GM18868 (cell line): Measurements from ENCODE around the gene PTPRG.

Source experiments
- ATAC-seq: cut with Tn5 transposase; IDR thresholded peaks from one replicate; pipeline ENCODE4 v1.9.1; 2021; ENCODE audit warnings: mild to moderate bottlenecking, moderate library complexity; ENCODE audit not compliant: unreplicated experiment

PTPRG gene

GRCh38 chr3:61877359-61878138 is 316.2 kb downstream of the PTPRG start:
- no peak for ATAC-seq

GRCh38 chr3:61882253-61882652 is 320.9 kb downstream of the PTPRG start:
- ATAC-seq = no peak

DNA sequence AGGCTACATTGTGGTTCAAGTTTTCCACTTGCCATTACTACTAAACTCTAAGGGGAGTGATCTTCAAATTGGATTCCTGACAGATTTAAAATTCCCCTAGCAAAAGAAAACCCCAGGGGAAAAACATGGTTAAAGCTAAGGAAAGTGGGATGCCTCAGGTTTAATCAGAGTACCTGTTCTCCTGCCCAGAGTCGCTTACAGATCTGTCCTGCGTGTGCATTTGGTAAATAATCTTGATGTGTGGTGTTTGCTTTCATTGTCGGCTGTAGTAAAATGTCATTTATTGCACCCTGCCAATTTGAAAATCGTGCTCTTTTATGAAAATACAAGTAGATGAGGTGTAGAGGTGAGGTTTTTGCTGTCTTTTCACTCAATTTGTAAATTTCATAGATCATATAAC is 323.4 kb downstream of the PTPRG start:
- ATAC-seq = no peak

DNA sequence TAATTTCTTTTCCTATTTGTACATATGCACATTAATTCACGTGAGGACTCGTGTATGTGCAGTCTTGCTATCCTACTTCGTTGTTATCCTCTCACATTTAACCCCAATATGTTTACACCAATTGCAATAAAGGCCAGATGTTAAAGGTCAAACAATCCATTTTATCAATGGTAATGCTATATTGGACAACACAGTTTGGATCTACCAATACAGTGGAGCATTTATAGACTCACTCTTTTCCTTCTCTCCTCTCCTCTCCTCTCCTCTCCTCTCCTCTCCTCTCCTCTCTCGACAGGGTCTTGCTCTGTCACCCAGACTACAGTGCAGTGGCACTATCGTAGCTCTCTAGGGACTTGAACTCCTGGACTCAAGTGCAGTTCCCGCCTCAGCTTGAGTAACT is 324.0 kb downstream of the PTPRG start:
- no peak for ATAC-seq

- ATAC-seq = no peak
Observed at GRCh38 chr3:61887206-61887605, 325.8 kb downstream of the PTPRG start.

DNA sequence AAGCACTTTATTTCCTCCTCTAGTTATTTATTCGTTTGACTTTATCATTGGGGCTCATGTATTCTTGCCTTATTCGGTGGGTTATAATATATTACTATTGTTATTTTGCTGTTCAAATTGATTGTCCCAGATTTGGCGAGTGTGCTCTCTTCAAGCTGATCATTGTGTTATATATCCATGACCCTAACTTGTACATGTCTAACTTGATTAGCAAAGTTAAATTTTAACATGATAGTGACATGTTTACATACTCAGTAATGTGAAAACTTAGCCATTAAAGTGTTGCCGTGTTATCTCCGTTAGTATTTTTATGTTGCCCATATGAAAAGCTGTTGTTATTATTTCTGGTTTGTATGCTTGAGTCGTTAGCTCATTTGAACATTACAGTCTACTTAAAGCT is 327.9 kb downstream of the PTPRG start:
- no peak for ATAC-seq

DNA sequence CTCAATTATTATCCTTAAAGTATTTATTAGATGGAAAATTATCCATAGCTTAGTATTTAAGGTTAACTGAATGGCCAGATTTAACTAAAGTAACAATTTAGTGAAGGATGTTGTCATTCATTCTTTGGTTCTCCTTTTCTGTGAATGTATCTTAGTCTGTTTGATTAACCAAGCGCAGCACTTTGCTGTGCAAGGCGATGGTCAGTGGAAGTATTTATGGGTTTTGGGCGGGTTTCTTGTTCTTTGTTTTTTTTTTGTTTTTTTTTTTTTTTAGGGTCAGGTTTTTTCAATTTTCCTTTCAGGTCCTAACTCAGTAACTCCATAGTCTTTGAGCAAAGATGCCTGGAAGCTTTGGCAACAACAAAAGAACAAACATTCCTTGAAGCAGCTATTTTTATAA is 328.8 kb downstream of the PTPRG start:
- ATAC-seq = no peak

GRCh38 chr3:61890586-61890985 is 329.2 kb downstream of the PTPRG start:
- no peak for ATAC-seq

- no peak for ATAC-seq
Observed at GRCh38 chr3:61892891-61893290, 331.5 kb downstream of the PTPRG start.

- no peak for ATAC-seq
Observed at GRCh38 chr3:61893840-61894566, 332.6 kb downstream of the PTPRG start.

DNA sequence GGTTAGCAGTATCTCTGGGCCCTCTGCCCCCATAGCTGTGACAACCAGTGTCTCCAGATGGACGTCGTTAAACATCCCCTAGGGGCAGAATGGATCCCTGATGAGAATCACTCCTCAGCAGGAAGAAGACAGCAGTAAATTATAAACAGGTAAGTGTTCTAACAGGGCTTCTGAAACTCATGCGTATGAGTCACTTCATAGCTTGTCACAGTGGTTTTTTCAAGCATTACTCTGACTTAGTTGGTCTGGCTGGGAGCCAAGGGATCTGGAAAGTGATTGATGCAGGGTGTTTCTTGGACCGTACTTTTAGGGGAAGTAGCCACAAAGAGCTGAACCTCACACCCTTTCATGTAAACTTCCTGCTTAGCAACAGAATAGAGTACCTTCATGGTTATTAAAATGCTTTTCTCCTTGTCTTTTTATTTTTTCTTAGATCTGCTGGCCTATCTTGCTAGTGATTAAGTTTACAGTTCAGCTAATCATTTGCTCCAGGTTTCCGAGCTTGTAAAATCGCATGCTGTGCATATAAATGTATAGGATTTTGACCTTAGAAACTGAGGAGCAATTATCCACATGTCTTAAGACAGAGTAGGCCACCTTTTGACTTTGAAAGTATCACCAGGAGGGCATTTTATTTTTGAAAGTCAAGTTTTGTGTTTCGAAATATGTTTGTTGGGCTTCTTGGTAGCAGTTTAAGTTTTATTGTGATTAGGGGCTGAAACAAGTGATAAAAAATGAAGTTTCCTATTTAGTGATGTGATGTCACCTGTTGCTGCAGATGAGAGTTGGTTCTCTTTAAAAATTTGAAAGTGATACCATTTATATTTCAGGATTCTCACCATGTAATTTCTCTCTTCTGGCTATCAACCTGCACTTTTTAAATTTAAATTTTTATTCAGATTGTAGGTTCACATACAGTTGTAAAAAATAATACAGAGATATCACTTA is 333.9 kb downstream of the PTPRG start:
- peak; percentile 97 for ATAC-seq

DNA sequence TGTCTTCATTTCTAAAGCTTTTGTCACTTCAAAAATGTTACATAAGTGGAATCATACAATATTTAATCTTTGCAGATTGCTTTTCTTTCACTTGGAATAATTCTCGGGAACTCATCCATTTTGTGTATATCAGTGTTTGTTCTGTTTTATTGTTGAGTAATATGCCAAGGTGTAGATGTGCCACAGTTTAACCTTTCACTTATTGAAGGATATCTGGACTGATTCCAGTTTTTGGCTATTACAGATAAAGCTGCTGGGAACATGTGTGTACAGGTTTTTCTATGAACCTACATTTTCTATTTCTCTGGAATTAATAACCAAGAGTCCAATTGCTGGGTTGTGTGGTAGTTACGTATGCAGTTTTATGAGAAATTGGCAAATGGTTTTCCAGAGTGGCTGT is 334.9 kb downstream of the PTPRG start:
- no peak for ATAC-seq

GRCh38 chr3:61897848-61898247 is 336.5 kb downstream of the PTPRG start:
- ATAC-seq = no peak

DNA sequence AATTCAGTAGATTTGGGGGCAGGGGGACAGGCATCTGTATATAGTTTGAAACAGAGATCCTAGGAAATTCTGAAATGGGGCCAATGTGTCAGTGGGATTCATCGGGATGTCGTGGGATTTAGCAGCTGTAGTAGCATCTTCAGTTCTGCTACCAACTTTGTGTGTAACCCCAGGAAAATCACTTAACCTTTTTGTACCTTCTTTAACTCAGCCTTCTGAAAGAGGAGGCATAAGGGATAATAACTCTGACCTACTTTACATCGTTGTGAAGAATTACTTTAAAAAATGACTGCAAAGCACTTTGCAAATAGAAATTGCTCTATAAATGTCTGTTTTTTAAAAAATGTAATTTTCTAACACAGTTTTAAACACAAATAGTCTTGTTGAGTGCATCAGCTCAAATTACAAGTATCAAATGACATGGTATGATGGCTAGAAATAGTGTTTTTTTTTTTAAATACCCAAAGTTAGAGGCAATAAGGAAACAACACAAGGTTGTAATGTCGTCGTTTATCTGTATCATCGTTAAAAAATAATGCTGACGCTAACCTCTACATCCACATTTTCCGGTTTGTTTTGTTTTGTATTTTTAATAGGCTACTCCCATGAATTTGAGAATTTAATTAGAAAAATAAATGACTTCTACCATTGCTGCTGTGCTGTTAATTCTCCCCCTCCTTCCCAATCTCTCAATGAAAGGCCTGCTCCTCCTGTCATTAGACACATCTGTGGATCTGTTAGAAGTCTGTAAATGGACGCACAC is 338.5 kb downstream of the PTPRG start:
- ATAC-seq = no peak

GRCh38 chr3:61901496-61901895 is 340.1 kb downstream of the PTPRG start:
- ATAC-seq = no peak

GRCh38 chr3:61901986-61902385 is 340.6 kb downstream of the PTPRG start:
- no peak for ATAC-seq

GRCh38 chr3:61903074-61903473 is 341.7 kb downstream of the PTPRG start:
- ATAC-seq = no peak

DNA sequence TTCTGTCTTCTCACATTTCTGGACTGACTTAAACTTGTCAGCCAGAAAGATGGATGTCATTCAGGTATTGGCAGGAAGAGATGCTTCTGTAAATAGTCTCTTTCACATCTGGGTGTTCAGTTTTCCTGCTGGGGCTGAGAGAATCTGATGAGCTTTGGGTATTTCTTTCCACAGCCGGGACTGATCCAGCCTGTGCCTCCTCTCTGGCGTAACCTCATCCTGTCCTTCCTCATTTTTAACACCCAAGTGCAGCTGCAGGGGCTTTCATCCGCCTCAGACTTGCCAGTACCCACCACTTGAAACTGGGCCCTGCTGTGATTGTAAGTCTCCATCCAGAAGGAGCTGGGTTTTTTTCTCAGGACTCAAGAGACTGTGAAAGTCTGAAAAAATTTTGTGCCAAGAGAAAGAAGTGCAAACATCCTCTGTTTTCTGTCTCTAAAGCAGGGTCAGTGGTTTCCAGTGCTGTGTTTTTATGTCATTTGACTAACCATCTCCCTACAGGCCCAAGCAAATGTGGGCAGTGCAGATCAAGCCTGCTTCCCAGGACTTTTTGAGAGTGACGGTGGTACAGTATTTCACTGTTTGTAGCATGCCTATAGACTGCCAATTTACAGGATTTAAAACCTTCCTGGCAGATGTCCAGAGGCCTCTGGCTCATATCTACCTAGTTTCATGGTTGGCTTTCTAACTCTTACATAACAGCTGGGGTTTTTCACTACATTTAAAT is 342.7 kb downstream of the PTPRG start:
- ATAC-seq = peak; percentile 53

DNA sequence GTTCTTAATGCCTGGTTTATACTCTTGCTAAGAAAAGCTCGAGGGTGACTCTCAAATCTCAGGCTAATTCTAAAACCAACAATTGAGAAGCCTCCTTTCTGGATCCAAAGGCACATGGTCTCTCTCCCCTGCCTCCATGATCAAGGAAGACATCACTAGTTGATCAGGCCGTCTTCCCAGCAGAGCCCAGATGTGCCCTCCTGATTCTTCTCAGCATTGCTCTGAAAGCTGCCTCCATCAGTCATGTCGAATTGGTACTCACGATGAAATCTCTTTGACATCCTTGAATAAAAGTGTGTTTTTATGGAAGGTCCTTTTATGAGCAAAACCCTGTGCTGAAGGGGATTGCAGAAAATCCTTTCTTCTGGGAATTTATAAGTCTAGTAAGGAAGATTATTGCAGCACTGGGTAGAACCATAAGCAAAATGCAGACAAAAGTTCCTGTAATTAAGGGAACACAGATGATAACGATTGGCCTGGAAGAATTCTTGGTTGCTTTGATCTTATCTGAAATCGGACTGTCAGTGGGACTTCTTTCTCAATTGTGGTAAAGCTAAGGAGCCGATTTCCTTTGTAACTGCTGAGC is 345.9 kb downstream of the PTPRG start:
- ATAC-seq = no peak

DNA sequence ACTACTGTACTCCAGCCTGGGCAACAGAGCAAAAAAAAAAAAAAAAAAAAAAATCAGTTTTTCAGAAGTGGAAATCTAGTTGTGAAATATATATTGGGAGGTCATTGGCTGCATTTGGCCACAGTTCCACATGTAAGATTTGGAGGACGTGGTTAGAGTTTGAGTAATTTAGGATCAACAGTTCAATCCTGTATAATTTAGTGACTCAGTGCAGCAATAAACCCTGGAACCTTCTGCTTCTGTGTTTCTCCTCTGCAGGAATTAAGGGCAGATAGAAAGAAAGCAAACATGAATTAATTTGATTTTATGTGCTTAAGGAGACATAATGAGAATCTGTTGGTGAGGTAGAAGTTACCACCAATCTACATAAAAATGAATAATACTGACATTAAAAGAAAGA is 347.0 kb downstream of the PTPRG start:
- no peak for ATAC-seq
